Umbilical cord (tissue), 2 donors: ENCODE data around the gene RERE. TPM values are rescaled to one million over a fixed set of nuclear protein-coding genes. Genes with fewer than 3 reads are reported as not detected.

Experiments used
- DNase-seq: peaks from one replicate; pipeline ENCODE4 v3.0.0-alpha.2; 2015; ENCODE audit warnings: low spot score
- total RNA-seq: library from RNA; depleted of rRNA; stranded (reverse); fragments of >200 nt; gene quantifications from one replicate; pipeline ENCODE4 v1.2.3, GENCODE V29; 2014; ENCODE audit warnings: low replicate concordance; ENCODE audit not compliant: insufficient read depth

RERE gene
- total RNA-seq, 1 donor from 2014 or later: 73.9 TPM

GRCh38 chr1:8408151-8408839 is 409.1 kb downstream of the RERE start:
- peak; percentile 96 for DNase-seq

GRCh38 chr1:8407652-8408051 is 409.8 kb downstream of the RERE start:
- DNase-seq: peak; percentile 26

GRCh38 chr1:8406960-8407359 is 410.5 kb downstream of the RERE start:
- DNase-seq: no peak

- no peak for DNase-seq
These were observed 411.4 kb downstream of the RERE start for GRCh38 chr1:8406011-8406410.

GRCh38 chr1:8404460-8405370 is 412.7 kb downstream of the RERE start:
- no peak for DNase-seq

- no peak for DNase-seq
These were observed 415.2 kb downstream of the RERE start for GRCh38 chr1:8402109-8402710.

- no peak for DNase-seq
These were observed 418.8 kb downstream of the RERE start for GRCh38 chr1:8398677-8399076.

- DNase-seq: no peak
These were observed 419.4 kb downstream of the RERE start for GRCh38 chr1:8398086-8398485.

- DNase-seq: no peak
These were observed 419.9 kb downstream of the RERE start for GRCh38 chr1:8397511-8397910.

GRCh38 chr1:8396786-8397406 is 420.5 kb downstream of the RERE start:
- DNase-seq: peak; percentile 86

- peak; percentile 77 for DNase-seq
These were observed 421.2 kb downstream of the RERE start for GRCh38 chr1:8396083-8396785.

- no peak for DNase-seq
These were observed 422.0 kb downstream of the RERE start for GRCh38 chr1:8395433-8395866.

GRCh38 chr1:8394456-8395321 is 422.8 kb downstream of the RERE start:
- DNase-seq: no peak

GRCh38 chr1:8392522-8392921 is 424.9 kb downstream of the RERE start:
- no peak for DNase-seq

- no peak for DNase-seq
These were observed 426.7 kb downstream of the RERE start for GRCh38 chr1:8390707-8391106.

GRCh38 chr1:8389958-8390535 is 427.4 kb downstream of the RERE start:
- DNase-seq: no peak

GRCh38 chr1:8388732-8389562 is 428.5 kb downstream of the RERE start:
- DNase-seq: no peak

GRCh38 chr1:8386247-8386646 is 431.2 kb downstream of the RERE start:
- DNase-seq: peak; percentile 72

- DNase-seq: no peak
These were observed 432.9 kb downstream of the RERE start for GRCh38 chr1:8384577-8384976.
